NCI-H2227 (cell line): Measurements from ENCODE around the gene COPG2.

ENCODE experiments used
- DNase-seq: peaks from one replicate; lab custom pipeline; 2025; ENCODE audit not compliant: unreplicated experiment; lab: John Stamatoyannopoulos, UW

The COPG2 gene

GRCh38 chr7:130476297-130477150 is 192.0 kb downstream of the COPG2 start:
- DNase-seq = peak; percentile 80

- DNase-seq = peak; percentile 80
Measured at GRCh38 chr7:130475776-130476175, 192.8 kb downstream of the COPG2 start.

- peak; percentile 97 for DNase-seq
Measured at GRCh38 chr7:130473876-130474275, 194.7 kb downstream of the COPG2 start.

- DNase-seq = no peak
Measured at GRCh38 chr7:130473289-130473688, 195.3 kb downstream of the COPG2 start.

- DNase-seq = no peak
Measured at GRCh38 chr7:130471974-130472373, 196.6 kb downstream of the COPG2 start.

- DNase-seq = no peak
Measured at GRCh38 chr7:130468612-130469011, 199.9 kb downstream of the COPG2 start.

GRCh38 chr7:130463553-130464434 is 204.8 kb downstream of the COPG2 start:
- no peak for DNase-seq

- DNase-seq = no peak
Measured at GRCh38 chr7:130461272-130461671, 207.3 kb downstream of the COPG2 start.

- DNase-seq = no peak
Measured at GRCh38 chr7:130458257-130458656, 210.3 kb downstream of the COPG2 start.
